Left lung (tissue), 10 donors: ENCODE measurements around the gene ANXA8. TPM values are rescaled to one million over a fixed set of nuclear protein-coding genes. Genes with fewer than 3 reads are reported as not detected.

Experiments
- ATAC-seq: fragments of 200-7000 bp; cut with Tn5 transposase; one replicate; pipeline ENCODE4 v1.9.1; 2020; ENCODE audit warnings: moderate library complexity
- DNase-seq, 4 donors: peaks; one replicate each; pipeline ENCODE4 v3.0.0-alpha.2; 2013 to 2020
- H3K27ac ChIP-seq, 2 donors: fragments of 200-600 bp; sonication (generic) in 1 of 2; one replicate each; pipeline versions ENCODE4 v1.5.0 to v1.8.0; 2020 to 2021
- H3K27me3 ChIP-seq, 2 donors: fragments of 200-600 bp; sonication (generic) in 1 of 2; one replicate each; pipeline versions ENCODE4 v1.5.0 to v1.8.0; 2020 to 2021
- H3K36me3 ChIP-seq, 2 donors: fragments of 200-600 bp; sonication (generic) in 1 of 2; one replicate each; pipeline versions ENCODE4 v1.5.0 to v1.8.0; 2020 to 2021
- H3K4me1 ChIP-seq, 2 donors: fragments of 200-600 bp; one replicate each; pipeline ENCODE4 v1.8.0; 2021
- H3K4me3 ChIP-seq, 2 donors: fragments of 200-600 bp; sonication (generic) in 1 of 2; one replicate each; pipeline versions ENCODE4 v1.5.0 to v1.8.0; 2020 to 2021; ENCODE audit warnings: mild to moderate bottlenecking in 1 of 2
- H3K9me3 ChIP-seq, 2 donors: fragments of 200-600 bp; sonication (generic) in 1 of 2; one replicate each; pipeline versions ENCODE4 v1.5.0 to v1.8.0; 2020 to 2021
- CTCF ChIP-seq, 2 donors: fragments of 200-600 bp; sonication (generic) in 1 of 2; IDR thresholded peaks; one replicate each; pipeline versions ENCODE4 v1.5.0 to v1.8.0; 2021; ENCODE audit warnings: antibody characterized with exemption in 2 of 2
- intact Hi-C, 2 donors: fragments of 100-400 bp; cut with DNase I; formaldehyde crosslinking; loops; one replicate each; pipeline versions ENCODE4 v1.11.2 to v1.14.2; 2022
- polyA plus RNA-seq, 6 donors: library from polyadenylated mRNA; unstranded; fragments of 120-200 nt; gene quantifications; one replicate each; pipeline ENCODE4 v1.2.1, GENCODE V29; 2013; ENCODE audit not compliant: insufficient read length in 6 of 6
- total RNA-seq, 2 donors: library from RNA; stranded (reverse); fragmentation: NEBNext Ultra II Directional; extraction: Animal tissue kit (Norgen Biotek cat#: 25700); gene quantifications; one replicate each; pipeline ENCODE4 v1.2.1, GENCODE V29; 2021
- donor health status: DM: no; HTN: yes; CAD: no.
- donor health status: DM: no; HTN: no; CAD: no.

Gene ANXA8
- total and polyA plus RNA-seq, 8 donors = 1.00 to 7.7 (median 2.5) TPM

GRCh38 chr10:47438857-47439474, 44.9 kb downstream of the ANXA8 start:
- no peak for TF ChIP-seq CTCF (IDR thresholded peaks at IDR 0.05)
- no peaks in the 10 kb centered on the region for H3K36me3 ChIP-seq
- H3K9me3 ChIP-seq = peaks cover 0 to 5% of the 10 kb centered on the region in 2 donors
- no peak overlapping the region for H3K4me3 ChIP-seq
- no peak overlapping the region for H3K27ac ChIP-seq
- peak; percentile 96 for ATAC-seq
- H3K27me3 ChIP-seq = peaks cover 0 to 22% of the 10 kb centered on the region in 2 donors
- intact Hi-C loops = no loop called here
- no peak for DNase-seq
- H3K4me1 ChIP-seq = no peaks in the 10 kb centered on the region

GRCh38 chr10:47435081-47435480, 48.8 kb downstream of the ANXA8 start:
- TF ChIP-seq CTCF (IDR thresholded peaks at IDR 0.05) = no peak
- DNase-seq (no peak), ATAC-seq (no peak)
- intact Hi-C loops = no loop called here
- no peaks in the 10 kb centered on the region for H3K4me1 ChIP-seq
- H3K36me3 ChIP-seq = no peaks in the 10 kb centered on the region
- H3K4me3 ChIP-seq = no peak overlapping the region
- no peak overlapping the region for H3K27ac ChIP-seq
- peaks cover 0 to 16% of the 10 kb centered on the region in 2 donors for H3K27me3 ChIP-seq
- peaks cover 0 to 5% of the 10 kb centered on the region in 2 donors for H3K9me3 ChIP-seq

- no peak overlapping the region for H3K27ac ChIP-seq
- ATAC-seq = no peak
- H3K4me1 ChIP-seq = no peaks in the 10 kb centered on the region
- H3K4me3 ChIP-seq = no peak overlapping the region
- intact Hi-C loops = no loop called here
- H3K27me3 ChIP-seq = no peaks in the 10 kb centered on the region
- H3K9me3 ChIP-seq = no peaks in the 10 kb centered on the region
- no peaks in the 10 kb centered on the region for H3K36me3 ChIP-seq
- DNase-seq = no peak
- TF ChIP-seq CTCF (IDR thresholded peaks at IDR 0.05) = no peak
Measured at GRCh38 chr10:47425813-47426419, 58.0 kb downstream of the ANXA8 start.

GRCh38 chr10:47424231-47424630, 59.7 kb downstream of the ANXA8 start:
- H3K36me3 ChIP-seq = no peaks in the 10 kb centered on the region
- ATAC-seq (no peak), DNase-seq (no peak)
- H3K27ac ChIP-seq = no peak overlapping the region
- no peaks in the 10 kb centered on the region for H3K9me3 ChIP-seq
- H3K27me3 ChIP-seq = no peaks in the 10 kb centered on the region
- TF ChIP-seq CTCF (IDR thresholded peaks at IDR 0.05) = no peak
- no peaks in the 10 kb centered on the region for H3K4me1 ChIP-seq
- intact Hi-C loops = no loop called here
- H3K4me3 ChIP-seq = no peak overlapping the region

- Histone ChIP-seq H3K36me3 (no peaks in the 10 kb centered on the region), H3K9me3 (no peaks in the 10 kb centered on the region), H3K4me1 (no peaks in the 10 kb centered on the region), H3K27ac (no peak overlapping the region), H3K27me3 (no peaks in the 10 kb centered on the region), H3K4me3 (no peak overlapping the region)
- DNase-seq (no peak), ATAC-seq (no peak)
- intact Hi-C loops = no loop called here
- TF ChIP-seq CTCF (IDR thresholded peaks at IDR 0.05) = no peak
Measured at GRCh38 chr10:47423476-47423875, 60.4 kb downstream of the ANXA8 start.
